HCT116 (cell line): Measurements from ENCODE around the gene NIPAL1.

Source experiments
- ATF3 ChIP-seq: IDR thresholded peaks from 2 replicates; pipeline ENCODE4 v1.6.1; 2012
- CEBPB ChIP-seq: IDR thresholded peaks from 2 replicates; pipeline ENCODE4 v1.6.1; 2012; ENCODE audit warnings: low read depth
- CTCF ChIP-seq, 3 experiments: fragments of 200-600 bp in 1 of 3; sonication (generic) in 1 of 3; IDR thresholded peaks in 2 of 3; conservative IDR thresholded peaks in 1 of 3; 2 replicates each; pipeline ENCODE4 v1.5.1; 2012 to 2017; ENCODE audit warnings: low read depth in 2 of 3, low read length in 2 of 3, antibody characterized with exemption in 1 of 3, borderline replicate concordance in 1 of 3, control low read depth in 1 of 3, mild to moderate bottlenecking in 1 of 3, mixed read lengths in 1 of 3, mixed run types in 1 of 3, moderate library complexity in 1 of 3; ENCODE audit not compliant: insufficient read depth in 1 of 3
- EGR1 ChIP-seq: IDR thresholded peaks from 2 replicates; pipeline ENCODE4 v1.6.1; 2012; ENCODE audit warnings: low read depth
- ELF1 ChIP-seq: IDR thresholded peaks from 2 replicates; pipeline ENCODE4 v1.6.1; 2012; ENCODE audit warnings: low read depth, borderline replicate concordance
- EZH2 ChIP-seq: fragments of 200-600 bp; sonication (generic); IDR thresholded peaks from 2 replicates; pipeline ENCODE4 v1.6.1; 2017; ENCODE audit warnings: antibody characterized with exemption, mixed run types
- EZH2phosphoT487 ChIP-seq: fragments of 200-600 bp; IDR thresholded peaks from 2 replicates; pipeline ENCODE4 v1.6.1; 2018; ENCODE audit warnings: antibody characterized with exemption, borderline replicate concordance
- POLR2A ChIP-seq: IDR thresholded peaks from 2 replicates; pipeline ENCODE4 v1.7.0; 2011; ENCODE audit warnings: borderline replicate concordance; ENCODE audit not compliant: insufficient read depth, insufficient read length; ENCODE audit errors: extremely low read depth
- SIN3A ChIP-seq: IDR thresholded peaks from 2 replicates; pipeline ENCODE4 v1.6.1; 2012; ENCODE audit warnings: low read depth
- SRF ChIP-seq: IDR thresholded peaks from 2 replicates; pipeline ENCODE4 v1.6.1; 2012; ENCODE audit warnings: low read depth
- YY1 ChIP-seq: IDR thresholded peaks from 2 replicates; pipeline ENCODE4 v1.6.1; 2011; ENCODE audit warnings: low read length, low read depth, moderate library complexity, mild to moderate bottlenecking; ENCODE audit not compliant: insufficient replicate concordance; ENCODE audit errors: extremely low read depth
- ZBTB33 ChIP-seq: IDR thresholded peaks from 2 replicates; pipeline ENCODE4 v1.6.1; 2011; ENCODE audit warnings: mild to moderate bottlenecking, low read length, moderate library complexity; ENCODE audit not compliant: insufficient replicate concordance; ENCODE audit errors: extremely low read depth
- ZNF274 ChIP-seq: fragments of 200-500 bp; sonication (Bioruptor generic); IDR thresholded peaks from 2 replicates; pipeline ENCODE4 v1.6.1; 2014; ENCODE audit warnings: mild to moderate bottlenecking, low read depth, low read length, inconsistent platforms

- TF ChIP-seq EZH2phosphoT487 (no peak), CTCF (IDR thresholded peaks at IDR 0.05 in 2 of 3, conservative IDR thresholded peaks at IDR 0.05 in 1 of 3; ENCODE audit: borderline replicate concordance in 1 of 3, insufficient read depth in 1 of 3, low read depth in 2 of 3, low read length in 2 of 3) (no peak), ELF1 (no peak), SRF (no peak), SIN3A (no peak), ZBTB33 (no peak), CEBPB (no peak), YY1 (no peak), EGR1 (no peak), ZNF274 (no peak), EZH2 (no peak), ATF3 (no peak), POLR2A (no peak)
Measured at GRCh38 chr4:48022192-48022799, 5.7 kb downstream of the NIPAL1 start.
